D341Med (cell line): ENCODE data around the gene ZNF724.
A peak's percentile ranks its signal among the peaks of the same experiment; 100 is the strongest.

Source experiments
- DNase-seq: peaks from one replicate; pipeline ENCODE4 v3.0.0; 2012; ENCODE audit warnings: low spot score

The ZNF724 gene

GRCh38 chr19:23241419-23241818 is 8.8 kb downstream of the ZNF724 start:
- DNase-seq, result no peak

DNA sequence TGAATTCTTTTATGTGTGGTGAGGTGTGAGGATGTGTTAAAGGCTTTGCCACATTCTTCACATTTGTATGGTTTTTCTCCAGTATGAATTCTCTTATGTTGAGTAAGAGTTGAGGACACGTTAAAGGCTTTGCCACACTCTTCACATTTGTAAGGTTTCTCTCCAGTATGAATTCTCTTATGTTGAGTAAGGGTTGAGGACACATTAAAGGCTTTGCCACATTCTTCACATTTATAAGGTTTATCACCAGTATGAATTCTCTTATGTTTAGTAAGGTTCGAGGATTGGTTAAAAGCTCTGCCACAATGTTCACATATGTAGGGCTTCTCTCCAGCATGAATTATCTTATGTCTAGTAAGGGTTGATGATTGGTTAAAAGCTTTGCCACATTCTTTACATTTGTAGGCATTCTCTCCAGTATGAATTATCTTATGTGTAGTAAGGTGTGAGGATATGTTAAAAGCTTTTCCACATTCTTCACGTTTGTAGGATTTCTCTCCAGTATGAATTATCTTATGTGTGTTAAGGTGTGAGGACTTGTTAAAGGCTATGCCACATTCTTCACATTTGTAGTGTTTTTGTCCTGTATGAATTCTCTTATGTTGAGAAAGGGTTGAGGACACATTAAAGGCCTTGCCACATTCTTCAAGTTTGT is 27.1 kb downstream of the ZNF724 start:
- DNase-seq, result no peak

DNA sequence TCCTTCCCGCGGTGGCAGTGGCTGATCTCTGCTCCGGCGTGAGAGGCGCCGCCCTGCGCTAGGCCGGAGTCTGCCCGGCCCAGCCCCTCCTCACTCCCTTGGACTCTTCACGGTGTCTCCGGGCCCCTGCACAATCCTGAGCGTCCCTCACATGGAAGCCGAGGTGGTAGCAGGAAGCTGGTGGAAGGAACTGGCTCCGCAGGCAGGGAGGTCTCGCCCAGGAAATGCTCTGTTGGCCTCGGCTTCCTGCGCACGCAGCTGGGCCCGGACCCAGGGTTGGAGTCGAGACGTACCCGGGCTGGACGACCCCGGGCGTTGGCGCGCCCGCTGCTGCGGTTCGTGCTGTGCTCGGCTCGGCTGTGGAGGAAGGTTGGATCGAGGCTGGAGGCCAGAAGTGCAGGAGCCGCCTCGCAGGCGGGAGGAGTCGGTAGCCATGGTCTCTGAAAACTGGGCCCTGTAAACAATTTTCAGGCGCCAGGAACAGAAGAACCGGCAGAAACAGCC is 46.3 kb downstream of the ZNF724 start:
- peak; percentile 22 for DNase-seq

- no peak for DNase-seq
Measured at GRCh38 chr19:23190341-23190740, 59.9 kb downstream of the ZNF724 start.

GRCh38 chr19:23183251-23183650 is 66.9 kb downstream of the ZNF724 start:
- no peak for DNase-seq
